ENCODE data around the gene MAP1S.

DNA sequence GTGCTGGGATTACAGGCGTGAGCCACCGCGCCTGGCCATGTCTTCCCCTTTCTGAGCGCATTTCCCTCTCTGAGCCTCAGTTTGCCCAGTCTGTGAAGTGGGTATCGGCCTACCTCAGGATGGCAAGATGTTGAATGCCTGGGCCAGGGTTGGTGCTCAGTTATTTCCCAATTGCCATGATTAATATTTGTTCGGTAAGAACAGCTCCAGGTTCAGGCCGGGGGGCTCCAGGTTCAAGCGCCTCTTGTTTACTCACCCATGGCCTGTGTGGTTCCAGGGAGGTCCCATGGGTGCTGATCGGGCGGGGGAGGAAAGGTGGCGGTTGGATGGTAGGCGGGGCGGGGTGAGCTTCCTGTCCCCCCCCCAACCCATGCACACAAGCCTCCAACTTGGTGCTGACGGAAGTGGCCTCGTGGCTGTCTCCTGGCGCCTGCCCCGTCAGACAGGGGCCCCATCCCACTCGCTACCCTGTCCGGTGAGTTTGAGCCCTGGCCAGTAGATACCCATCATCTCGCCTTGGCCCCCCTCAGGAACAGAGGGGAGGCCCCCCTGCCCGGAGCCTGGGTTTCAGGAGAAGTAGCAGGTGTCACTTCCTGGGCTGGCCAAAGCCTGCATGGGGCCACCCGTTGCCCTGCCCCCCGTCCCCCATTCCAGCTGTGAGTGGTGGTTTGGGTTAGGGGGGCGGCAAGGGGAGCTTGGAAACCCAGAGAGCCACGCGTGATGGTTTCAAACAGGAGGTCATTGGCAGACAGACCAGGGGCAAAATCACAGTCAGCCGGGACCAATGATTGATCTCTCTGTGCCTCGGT is 32.0 kb downstream of the MAP1S start, which contains the start of gene FCHO1:
- no peak for TF ChIP-seq CTCF (IDR thresholded peaks at IDR 0.05)
- no peak for TF ChIP-seq EP300 (IDR thresholded peaks at IDR 0.05)
- TF ChIP-seq POLR2A (IDR thresholded peaks at IDR 0.05), result no peak
- no peak for TF ChIP-seq POLR2AphosphoS5 (IDR thresholded peaks at IDR 0.05)
